GM19397 (cell line): ENCODE results near the gene TM4SF4.

ENCODE experiments used
- ATAC-seq: cut with Tn5 transposase; IDR thresholded peaks from one replicate; pipeline ENCODE4 v1.9.1; 2021; ENCODE audit warnings: mild to moderate bottlenecking, moderate library complexity; ENCODE audit not compliant: unreplicated experiment

The TM4SF4 gene

DNA sequence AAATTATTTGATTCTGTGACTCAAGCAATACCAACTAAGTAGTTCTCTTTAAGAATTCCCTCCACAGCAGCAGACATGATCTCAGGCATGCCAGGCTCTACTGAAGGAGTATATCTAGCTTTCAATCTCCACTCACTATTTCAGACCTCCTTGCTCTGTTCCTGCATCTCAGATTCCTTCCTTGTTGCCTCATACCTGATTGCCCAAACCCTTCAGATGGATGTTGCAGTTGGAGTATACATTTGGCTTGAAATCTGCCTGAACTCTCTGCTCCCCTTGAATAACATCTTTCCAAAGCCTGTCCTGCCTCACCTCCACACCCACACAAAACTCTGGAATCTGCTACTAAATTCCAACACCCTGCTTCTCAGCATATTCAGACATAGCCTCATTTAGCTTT, 19.8 kb upstream of the TM4SF4 start:
- ATAC-seq = no peak

DNA sequence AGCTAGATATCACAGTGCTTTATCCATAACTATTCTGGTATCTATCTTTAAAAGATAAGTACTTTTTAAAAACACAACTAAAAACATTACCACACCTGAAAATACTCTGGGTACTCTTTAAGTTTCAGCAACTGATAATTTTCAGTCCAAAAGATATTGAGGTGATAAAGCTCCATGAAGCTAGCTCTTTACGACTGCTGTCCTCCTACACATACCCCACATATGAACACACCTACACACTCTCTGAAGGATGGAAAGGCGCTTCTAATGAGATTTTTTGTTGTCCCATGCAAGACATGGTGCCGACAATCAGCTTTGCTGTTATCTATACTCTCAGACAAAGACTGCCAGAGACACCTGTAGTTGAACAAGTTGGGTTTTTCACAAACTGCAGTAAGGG, 19.1 kb upstream of the TM4SF4 start:
- no peak for ATAC-seq

- no peak for ATAC-seq
These were observed 18.5 kb upstream of the TM4SF4 start for GRCh38 chr3:149455989-149456388.

GRCh38 chr3:149459491-149460059, 14.9 kb upstream of the TM4SF4 start:
- ATAC-seq = no peak

- no peak for ATAC-seq
These were observed 14.4 kb upstream of the TM4SF4 start for GRCh38 chr3:149460117-149460516.

DNA sequence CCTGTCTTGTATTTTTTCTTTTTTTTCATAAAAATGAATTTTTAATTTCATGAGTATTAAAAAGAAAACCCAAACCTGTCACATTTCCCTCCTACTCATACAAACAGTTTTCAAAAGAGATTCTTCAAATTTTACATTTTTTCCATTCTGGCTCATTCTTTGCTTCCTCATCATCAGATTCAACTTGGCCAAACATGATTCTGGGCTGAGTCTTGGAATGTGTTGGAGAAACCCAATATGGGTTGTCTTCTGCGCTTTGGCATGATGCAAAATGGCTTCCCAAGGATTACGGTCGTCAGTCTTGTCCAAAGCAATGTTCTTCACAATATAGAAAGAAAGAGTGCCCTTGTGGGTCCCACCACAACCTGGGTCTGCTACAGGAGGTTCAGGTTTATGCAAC, 12.4 kb upstream of the TM4SF4 start:
- ATAC-seq = no peak

DNA sequence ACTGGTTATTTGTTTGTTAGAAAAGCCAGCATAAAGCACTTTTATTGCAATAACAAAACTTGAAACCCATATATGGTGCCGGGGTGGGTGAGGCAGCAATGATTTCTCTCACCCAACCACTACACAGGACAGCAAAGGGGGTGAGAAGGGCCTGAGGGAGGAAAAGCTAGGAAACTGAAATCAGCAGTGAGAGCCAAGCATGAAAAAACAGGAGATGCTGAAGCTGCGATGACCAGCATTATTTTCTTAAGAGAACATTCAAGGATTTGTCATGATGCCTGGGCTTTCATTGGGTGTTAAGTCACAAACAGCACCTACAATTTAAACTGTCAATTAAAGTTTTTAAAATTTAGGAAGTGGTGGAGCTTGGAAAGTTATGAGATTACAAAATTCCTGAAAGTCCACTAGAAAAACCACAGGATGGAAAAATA, 11.9 kb upstream of the TM4SF4 start:
- no peak for ATAC-seq

DNA sequence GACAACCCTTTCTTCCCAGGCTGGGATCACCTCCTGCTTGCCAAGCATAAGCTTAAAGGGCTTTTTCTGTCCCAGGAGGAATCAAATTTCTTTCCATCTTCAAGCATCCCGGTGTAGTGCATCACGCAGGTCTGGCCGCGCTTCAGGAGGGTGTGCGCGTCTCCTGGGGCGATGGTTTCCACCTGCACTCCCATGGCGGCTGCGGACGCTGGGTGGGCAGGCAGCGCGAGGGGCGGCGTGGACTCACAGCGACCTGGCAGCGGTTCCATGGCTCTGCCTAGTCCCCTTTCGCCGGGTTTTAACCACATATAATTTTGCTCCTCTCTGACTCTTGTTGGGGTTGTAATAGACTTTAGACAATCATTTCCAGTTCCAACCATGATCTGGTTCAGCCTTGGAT, 10.6 kb upstream of the TM4SF4 start:
- no peak for ATAC-seq

DNA sequence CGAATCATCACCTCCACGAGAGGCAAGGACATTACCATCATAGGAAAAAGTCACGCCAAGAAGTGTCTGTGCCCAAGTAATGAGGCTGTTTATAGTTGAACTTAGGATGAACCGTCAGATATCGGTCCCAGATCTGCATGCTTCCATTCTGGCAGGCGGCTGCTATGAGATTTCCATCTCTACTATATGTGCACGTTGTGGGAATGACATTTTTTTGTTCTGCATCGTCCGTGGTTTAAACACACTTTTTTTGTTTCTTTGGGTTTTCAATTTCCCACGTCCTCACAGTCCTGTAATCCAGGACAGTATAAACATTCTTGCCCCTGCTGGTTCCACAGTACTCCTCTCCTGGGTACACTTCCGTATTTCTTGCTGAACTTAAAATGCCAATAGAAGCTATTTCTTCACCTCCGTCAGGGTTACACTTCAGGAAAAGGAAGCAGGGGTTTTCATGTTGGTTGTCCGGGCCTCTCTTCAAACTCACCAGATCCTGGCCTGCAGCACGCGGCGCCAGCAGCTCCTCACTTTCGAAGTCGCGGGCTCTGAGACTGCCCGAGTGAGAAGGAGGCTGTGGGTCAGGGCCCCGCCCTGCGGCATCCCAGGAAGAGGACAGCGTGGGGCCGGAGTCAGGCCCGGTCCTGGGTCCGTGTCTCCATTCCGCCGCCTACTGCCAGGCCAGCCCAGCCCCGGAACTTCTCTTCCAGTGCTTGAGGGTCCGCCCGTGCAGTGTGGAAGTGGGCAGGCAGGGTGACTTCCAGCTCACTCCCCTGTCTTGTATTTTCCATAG, 9.8 kb upstream of the TM4SF4 start:
- no peak for ATAC-seq

- no peak for ATAC-seq
These were observed 9.1 kb upstream of the TM4SF4 start for GRCh38 chr3:149465351-149465883.

DNA sequence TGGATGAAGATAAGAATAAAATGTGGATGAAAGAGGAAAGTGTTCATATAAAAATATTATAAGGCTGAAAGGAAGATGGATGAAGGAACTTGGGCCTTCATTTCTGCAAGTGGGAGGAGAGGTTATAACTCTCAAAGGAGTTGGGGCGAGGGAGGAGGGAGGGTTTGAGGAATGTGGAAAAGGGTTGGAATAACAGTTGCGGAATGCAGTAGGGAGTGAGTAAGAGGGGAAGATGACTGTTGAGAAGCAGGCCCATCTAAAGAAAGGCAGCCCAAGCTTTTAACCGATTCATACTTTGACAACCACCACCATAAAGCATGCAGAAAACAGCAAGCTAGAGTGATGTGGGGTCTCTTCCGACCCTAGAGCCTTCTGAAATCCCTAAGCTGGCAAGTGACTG, 8.3 kb upstream of the TM4SF4 start:
- no peak for ATAC-seq

DNA sequence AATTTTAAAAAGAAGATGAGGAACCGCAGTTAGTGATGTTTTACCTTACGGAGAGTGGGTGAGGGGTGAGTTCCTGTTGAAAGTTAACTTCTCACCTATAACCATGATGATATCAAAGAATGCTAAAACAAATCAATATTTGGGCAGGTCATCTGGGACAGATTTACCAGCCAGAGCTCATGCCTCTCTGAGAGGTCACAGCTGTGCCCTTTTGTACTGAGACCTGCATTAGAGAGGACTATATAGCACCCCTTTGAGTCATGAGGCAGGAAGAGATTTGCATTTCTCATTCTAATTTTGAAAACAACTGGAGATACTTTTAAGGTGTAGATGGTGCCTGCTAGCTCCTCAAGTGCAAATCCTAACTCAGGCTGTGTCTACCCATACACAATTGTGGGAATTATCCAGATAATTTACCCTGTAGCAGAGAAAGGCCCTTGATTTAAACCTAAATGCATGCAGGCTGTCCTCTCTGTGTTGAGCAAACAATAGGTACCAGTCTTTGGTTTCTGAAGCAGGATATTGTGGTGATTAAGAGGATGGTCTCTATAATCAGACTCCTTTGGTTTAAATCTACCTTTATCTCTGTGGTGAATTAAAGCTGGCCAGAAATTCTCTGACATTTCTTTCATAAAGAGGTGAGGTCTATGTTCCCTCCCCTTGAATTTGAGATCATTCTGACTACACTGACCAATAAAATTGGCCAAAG, 5.8 kb upstream of the TM4SF4 start:
- peak; percentile 86 for ATAC-seq

GRCh38 chr3:149470381-149470780, 4.1 kb upstream of the TM4SF4 start:
- ATAC-seq = no peak

DNA sequence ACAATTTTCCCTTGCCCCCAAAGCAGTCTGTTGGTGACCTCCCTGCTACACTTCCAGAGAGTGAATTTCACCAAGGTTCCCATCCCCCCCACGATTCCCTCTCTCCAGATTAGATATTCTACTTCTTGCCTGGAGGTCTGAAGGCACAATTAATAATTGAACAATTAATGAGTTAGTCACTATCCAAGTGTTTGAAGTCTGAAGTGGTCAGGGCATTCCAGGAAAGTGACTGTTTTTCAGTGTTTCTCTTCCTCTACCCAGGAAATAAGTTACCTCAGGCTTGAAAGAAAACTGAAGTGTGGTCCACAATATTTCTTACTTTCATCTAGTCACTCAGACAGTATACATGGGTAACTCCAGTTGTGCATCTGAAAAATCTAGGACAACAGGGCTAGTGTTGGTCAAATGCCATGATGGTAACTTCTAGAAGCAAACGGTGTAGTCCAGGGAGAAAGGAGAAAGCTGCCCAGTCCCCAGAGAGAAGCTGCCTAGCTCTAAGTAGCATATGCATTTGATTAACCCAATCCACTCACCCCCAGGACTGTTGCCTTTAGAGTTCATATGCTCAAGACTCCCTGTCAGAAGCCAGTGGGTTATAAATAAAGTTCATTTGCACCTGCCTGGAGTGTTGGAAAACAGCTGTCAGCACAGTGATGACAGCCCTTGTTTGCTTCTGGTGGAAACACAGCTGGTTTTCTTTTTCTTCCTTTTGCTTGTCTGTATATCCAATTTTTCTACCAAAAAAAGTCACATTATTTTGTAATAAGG, 2.3 kb upstream of the TM4SF4 start:
- ATAC-seq = no peak

GRCh38 chr3:149473357-149474249, 894 bp upstream of the TM4SF4 start:
- ATAC-seq = no peak

GRCh38 chr3:149475451-149476060, 1.1 kb downstream of the TM4SF4 start:
- no peak for ATAC-seq

GRCh38 chr3:149476225-149476624, 1.7 kb downstream of the TM4SF4 start:
- no peak for ATAC-seq

DNA sequence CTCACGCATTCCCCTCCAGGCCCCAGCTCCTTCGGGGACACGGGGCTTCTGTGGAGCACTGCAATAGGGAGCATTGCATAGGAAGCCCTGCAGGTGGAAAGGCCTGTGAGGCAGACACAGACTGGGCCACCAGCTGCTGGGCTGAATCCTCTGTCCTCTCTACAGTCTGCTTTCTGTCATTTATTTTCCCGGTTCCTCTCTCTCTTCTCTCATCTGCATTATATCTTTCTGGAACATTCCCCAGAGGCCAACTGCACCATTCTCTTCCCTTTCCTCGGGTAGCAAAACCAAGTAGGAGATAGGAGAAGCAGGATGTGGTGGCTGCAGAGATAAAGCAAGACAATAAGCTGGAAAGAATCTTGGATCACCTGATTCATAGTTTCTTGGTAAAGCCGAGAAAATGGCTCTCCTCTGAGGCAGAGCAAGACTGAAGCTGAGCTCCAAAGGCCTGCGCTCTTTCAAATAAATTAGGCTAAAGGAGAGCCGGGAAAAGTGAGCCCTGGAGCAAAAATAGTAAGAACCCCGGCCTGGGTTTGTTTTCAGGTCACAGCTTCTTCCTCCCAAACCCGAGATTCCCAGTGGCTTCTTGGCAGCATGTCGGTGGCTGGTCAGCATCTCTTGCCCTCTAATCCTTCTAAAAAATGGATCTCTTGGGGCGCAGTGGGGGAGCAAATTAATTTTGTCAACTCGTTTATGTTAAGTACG, 5.3 kb downstream of the TM4SF4 start:
- no peak for ATAC-seq
